Heart left ventricle (tissue), 16 donors: ENCODE data around the gene TTLL11. TPM values are rescaled to one million over a fixed set of nuclear protein-coding genes. Genes with fewer than 3 reads are reported as not detected.
"Not testable (repeated sequence)": the region's sequence is repeated elsewhere in the genome, so short reads cannot be mapped to it uniquely, and the experiment has no call there.

Source experiments
- ATAC-seq, 4 donors: fragments of 200-7000 bp; cut with Tn5 transposase; one replicate each; pipeline ENCODE4 v1.9.1; 2020 to 2022; ENCODE audit warnings: moderate library complexity in 4 of 4, mild to moderate bottlenecking in 3 of 4, moderate number of reproducible peaks in 1 of 4
- DNase-seq, 5 donors: peaks; one replicate each; pipeline ENCODE4 v3.0.0-alpha.2; 2020
- H3K27ac ChIP-seq, 12 donors: fragments of 200-600 bp; sonication (generic) in 4 of 12; one replicate each; pipeline versions ENCODE4 v1.5.0 to v1.8.0; 2016 to 2022; ENCODE audit warnings: mild to moderate bottlenecking in 2 of 12
- H3K27me3 ChIP-seq, 9 donors: fragments of 200-600 bp; sonication (generic) in 2 of 9; one replicate each; pipeline versions ENCODE4 v1.5.1 to v1.8.0; 2016 to 2022; ENCODE audit warnings: mild to moderate bottlenecking in 3 of 9
- H3K36me3 ChIP-seq, 9 donors: fragments of 200-600 bp; sonication (generic) in 2 of 9; one replicate each; pipeline versions ENCODE4 v1.5.0 to v1.8.0; 2018 to 2022; ENCODE audit warnings: mild to moderate bottlenecking in 2 of 9
- H3K4me1 ChIP-seq, 12 donors: fragments of 200-600 bp; sonication (generic) in 4 of 12; one replicate each; pipeline versions ENCODE4 v1.5.0 to v1.8.0; 2016 to 2022; ENCODE audit warnings: mild to moderate bottlenecking in 3 of 12
- H3K4me3 ChIP-seq, 12 donors: fragments of 200-600 bp; sonication (generic) in 4 of 12; one replicate each; pipeline versions ENCODE4 v1.5.0 to v1.8.0; 2017 to 2022; ENCODE audit warnings: mild to moderate bottlenecking in 9 of 12, moderate library complexity in 4 of 12
- H3K9me3 ChIP-seq, 12 donors: fragments of 200-600 bp; sonication (generic) in 4 of 12; one replicate each; pipeline versions ENCODE4 v1.5.0 to v1.8.0; 2016 to 2022; ENCODE audit warnings: mild to moderate bottlenecking in 1 of 12
- CTCF ChIP-seq, 12 donors: fragments of 200-600 bp; sonication (generic) in 4 of 12; IDR thresholded peaks; one replicate each; pipeline versions ENCODE4 v1.5.0 to v1.8.0; 2018 to 2022; ENCODE audit warnings: antibody characterized with exemption in 12 of 12, mild to moderate bottlenecking in 5 of 12
- POLR2A ChIP-seq, 2 donors: fragments of 450-650 bp; IDR thresholded peaks; one replicate each; pipeline ENCODE4 v1.6.1; 2017; ENCODE audit warnings: antibody characterized with exemption in 2 of 2, mild to moderate bottlenecking in 2 of 2, moderate library complexity in 2 of 2
- WGBS, 4 donors: extraction: QIAGEN DNeasy Blood & Tissue Kit in 2 of 4; methylation state at CpG; one replicate each; pipeline versions ENCODE4 v1.1.5 to v1.1.7; 2013 to 2018; 5-methylcytosine and 5-hydroxymethylcytosine counted together
- intact Hi-C, 10 donors: fragments of 100-400 bp; cut with DNase I; formaldehyde crosslinking; loops; one replicate each; pipeline versions ENCODE4 v1.11.1 to v1.14.2; 2022
- polyA plus RNA-seq, 2 donors: library from polyadenylated mRNA; stranded (reverse); fragments of 200-250 nt; gene quantifications; one replicate each; pipeline ENCODE4 v1.2.3, GENCODE V29; 2013
- total RNA-seq, 9 donors: library from RNA; depleted of rRNA in 2 of 9; stranded (reverse); fragments of >200 nt in 2 of 9; fragmentation: NEBNext Ultra II Directional in 3 of 9; extraction: Animal tissue kit (Norgen Biotek cat#: 25700) in 3 of 9; gene quantifications; one replicate each; pipeline versions ENCODE4 v1.1.0 to v1.2.4, GENCODE V29; 2016 to 2023
- donor health status: ischemic (EF 13 %, LVEDD 7.1; RV severe dilation, severe dysfunction).
- donor health status: healthy with polysubstance abuse.
- donor health status: DM: no; HTN: yes; CAD: no.
- donor health status: DM: no; HTN: no; CAD: no.
- donor health status: ischemic (EF 25% LVEDD 6.9; RV normal size, moderate dysfunction).
- donor health status: ischemic (EF 25% LVEDD 5.7; RV mildly dilated, moderate dysfunction).
- donor health status: healthy.
- donor health status: DM: yes; HTN: yes; CAD: no.
- donor health status: ischemic (EF 35%, LVEDD 5.7; RV mildly dilated, moderate dysfunction).
- donor health status: nonischemic (EF 11% LVEDD 7.7; RV severe dilation, severe dysfunction).
- donor health status: DM: yes; HTN: yes; CAD: no.
- donor health status: PGD.
- donor health status: ischemic (EF 29% LVEDD 5.4; RV normal size, mild dysfunction).
- donor health status: nonischemic (EF 23%, LVEDD 6.1; RV moderate dilation, normal function).

TTLL11 gene
- total and polyA plus RNA-seq, 11 donors, result 2.7 to 10.9 (median 7.9) TPM

GRCh38 chr9:121798941-121799340, 294.2 kb downstream of the TTLL11 start:
- no peaks in the 10 kb centered on the region for H3K4me1 ChIP-seq
- no peak overlapping the region for H3K4me3 ChIP-seq
- intact Hi-C loops, result no loop called here

GRCh38 chr9:121797081-121797480, 296.0 kb downstream of the TTLL11 start:
- Histone ChIP-seq H3K4me1 (no peaks in the 10 kb centered on the region), H3K4me3 (no peak overlapping the region), H3K9me3 (no peaks in the 10 kb centered on the region), H3K27ac (no peak overlapping the region), H3K27me3 (no peaks in the 10 kb centered on the region), H3K36me3 (no peaks in the 10 kb centered on the region)
- intact Hi-C loops, result no loop called here
- TF ChIP-seq POLR2A (IDR thresholded peaks at IDR 0.05), result no peak
- no peak for TF ChIP-seq CTCF (IDR thresholded peaks at IDR 0.05)
- ATAC-seq (no peak), DNase-seq (no peak)
- WGBS, 4 donors, result 37 to 97% (median 94%) methylated on average over 2 of the region's 2 CpGs

More at GRCh38 chr9:121798941-121799340, 294.2 kb downstream of the TTLL11 start:
- no peaks in the 10 kb centered on the region for H3K36me3 ChIP-seq
- no peaks in the 10 kb centered on the region for H3K27me3 ChIP-seq
- ATAC-seq, result no peak
- TF ChIP-seq CTCF (IDR thresholded peaks at IDR 0.05), result no peak
- no peak for TF ChIP-seq POLR2A (IDR thresholded peaks at IDR 0.05)
- WGBS, 4 donors, result 68 to 91% (median 78%) methylated on average over 5 of the region's 5 CpGs
- no peak for DNase-seq
- peaks cover 0 to under 1% (median 0%) of the 10 kb centered on the region in 12 donors for H3K9me3 ChIP-seq
- H3K27ac ChIP-seq, result no peak overlapping the region

- H3K9me3 ChIP-seq, intact Hi-C loops: not testable (repeated sequence)
- WGBS, 4 donors, result 59 to 86% (median 79%) methylated on average over 6 of the region's 6 CpGs
These were observed 298.8 kb downstream of the TTLL11 start for GRCh38 chr9:121794334-121794733.

GRCh38 chr9:121792476-121792875, 300.6 kb downstream of the TTLL11 start:
- DNase-seq, H3K4me1 ChIP-seq, H3K4me3 ChIP-seq, H3K27ac ChIP-seq, intact Hi-C loops, H3K27me3 ChIP-seq, H3K36me3 ChIP-seq, ATAC-seq, H3K9me3 ChIP-seq: not testable (repeated sequence)
- whole genome bisulfite sequencing, 4 donors, result 90 to 94% (median 93%) methylated on average over 6 to 10 of the region's 10 CpGs

More at GRCh38 chr9:121794334-121794733, 298.8 kb downstream of the TTLL11 start:
- H3K36me3 ChIP-seq, H3K4me1 ChIP-seq, H3K27me3 ChIP-seq, H3K27ac ChIP-seq, H3K4me3 ChIP-seq, ATAC-seq, DNase-seq: not testable (repeated sequence)

- DNase-seq, result no peak
- intact Hi-C loops, result no loop called here
- no peaks in the 10 kb centered on the region for H3K9me3 ChIP-seq
- no peaks in the 10 kb centered on the region for H3K27me3 ChIP-seq
- H3K27ac ChIP-seq, result no peak overlapping the region
- no peak overlapping the region for H3K4me3 ChIP-seq
- H3K36me3 ChIP-seq, result peaks cover 0 to 4% (median under 1%) of the 10 kb centered on the region in 9 donors
- 77 to 96% (median 83%) methylated on average over 9 to 14 of the region's 14 CpGs for WGBS, 4 donors
- H3K4me1 ChIP-seq, result no peaks in the 10 kb centered on the region
- no peak for ATAC-seq
- TF ChIP-seq POLR2A (IDR thresholded peaks at IDR 0.05) (no peak), CTCF (IDR thresholded peaks at IDR 0.05) (no peak)
These were observed 302.3 kb downstream of the TTLL11 start for GRCh38 chr9:121790841-121791240.
